IMR-90 (cell line): Measurements from ENCODE around the gene FAM78B.

ENCODE experiments used
- BHLHE40 ChIP-seq: fragments of 150-350 bp; IDR thresholded peaks from 2 replicates; pipeline ENCODE4 v1.6.1; 2016; ENCODE audit warnings: mild to moderate bottlenecking, low read depth, low read length
- CEBPB ChIP-seq: IDR thresholded peaks from 2 replicates; pipeline ENCODE4 v1.6.1; 2012; ENCODE audit warnings: low read depth, low read length, improper control_type of control experiment
- FOS ChIP-seq: fragments of 150-350 bp; IDR thresholded peaks from 2 replicates; pipeline ENCODE4 v1.6.1; 2016; ENCODE audit warnings: low read depth, low read length
- MAFK ChIP-seq: IDR thresholded peaks from 2 replicates; pipeline ENCODE4 v1.6.1; 2012; ENCODE audit warnings: low read depth, low read length, improper control_type of control experiment
- MXI1 ChIP-seq: IDR thresholded peaks from 2 replicates; pipeline ENCODE4 v1.6.1; 2012; ENCODE audit warnings: low read depth, mild to moderate bottlenecking, low read length, moderate library complexity, borderline replicate concordance
- NFE2L2 ChIP-seq: fragments of 150-350 bp; IDR thresholded peaks from 2 replicates; pipeline ENCODE4 v1.6.1; 2016; ENCODE audit warnings: low read depth, mild to moderate bottlenecking, low read length
- POLR2A ChIP-seq: IDR thresholded peaks from 2 replicates; pipeline ENCODE4 v1.6.1; 2012; ENCODE audit warnings: mild to moderate bottlenecking, low read depth, low read length
- RAD21 ChIP-seq: IDR thresholded peaks from 2 replicates; pipeline ENCODE4 v1.6.1; 2012; ENCODE audit warnings: low read length, improper control_type of control experiment
- RCOR1 ChIP-seq: IDR thresholded peaks from 2 replicates; pipeline ENCODE4 v1.6.1; 2012; ENCODE audit warnings: mild to moderate bottlenecking, low read length, improper control_type of control experiment; ENCODE audit not compliant: insufficient replicate concordance
- RFX5 ChIP-seq: IDR thresholded peaks from 2 replicates; pipeline ENCODE4 v1.8.0; 2012; ENCODE audit warnings: low read depth, mild to moderate bottlenecking, low read length, moderate library complexity
- SMC3 ChIP-seq: fragments of 150-350 bp; IDR thresholded peaks from 2 replicates; pipeline ENCODE4 v1.6.1; 2016; ENCODE audit warnings: low read depth, mild to moderate bottlenecking, antibody characterized with exemption, low read length, moderate library complexity
- TF ChIP-seq, protein P1 (sequence below): conservative IDR thresholded peaks from 2 replicates; pipeline ENCODE4 v1.5.1; 2012; ENCODE audit warnings: mild to moderate bottlenecking, low read depth, low read length, improper control_type of control experiment
- TF ChIP-seq, protein P2 (sequence below): fragments of 150-350 bp; IDR thresholded peaks from 2 replicates; pipeline ENCODE4 v1.6.1; 2017; ENCODE audit warnings: mild to moderate bottlenecking, antibody characterized with exemption, low read length, low read depth
- TF ChIP-seq, protein P3 (sequence below): fragments of 150-350 bp; IDR thresholded peaks from 2 replicates; pipeline ENCODE4 v1.6.1; 2016; ENCODE audit warnings: low read depth, mild to moderate bottlenecking, low read length, moderate library complexity, borderline replicate concordance

DNA sequence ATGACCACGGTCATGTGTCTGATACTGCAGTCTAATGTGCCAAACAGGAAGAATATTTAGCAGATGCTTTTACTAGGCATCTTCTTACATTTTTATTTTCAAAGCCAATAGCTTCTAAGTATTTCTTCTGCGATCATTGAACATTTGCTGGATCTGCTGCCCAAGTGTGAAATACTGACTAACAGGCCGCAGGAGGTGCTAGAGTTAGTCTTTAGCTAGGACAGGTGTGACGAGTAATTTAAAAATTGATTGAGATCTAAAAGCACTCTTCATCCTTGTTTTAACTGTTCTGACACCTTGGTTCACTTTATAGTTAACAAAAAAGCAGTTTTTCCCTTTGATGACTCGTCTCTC lies 748 bp upstream of the FAM78B start:
- TF ChIP-seq, protein P1, sequence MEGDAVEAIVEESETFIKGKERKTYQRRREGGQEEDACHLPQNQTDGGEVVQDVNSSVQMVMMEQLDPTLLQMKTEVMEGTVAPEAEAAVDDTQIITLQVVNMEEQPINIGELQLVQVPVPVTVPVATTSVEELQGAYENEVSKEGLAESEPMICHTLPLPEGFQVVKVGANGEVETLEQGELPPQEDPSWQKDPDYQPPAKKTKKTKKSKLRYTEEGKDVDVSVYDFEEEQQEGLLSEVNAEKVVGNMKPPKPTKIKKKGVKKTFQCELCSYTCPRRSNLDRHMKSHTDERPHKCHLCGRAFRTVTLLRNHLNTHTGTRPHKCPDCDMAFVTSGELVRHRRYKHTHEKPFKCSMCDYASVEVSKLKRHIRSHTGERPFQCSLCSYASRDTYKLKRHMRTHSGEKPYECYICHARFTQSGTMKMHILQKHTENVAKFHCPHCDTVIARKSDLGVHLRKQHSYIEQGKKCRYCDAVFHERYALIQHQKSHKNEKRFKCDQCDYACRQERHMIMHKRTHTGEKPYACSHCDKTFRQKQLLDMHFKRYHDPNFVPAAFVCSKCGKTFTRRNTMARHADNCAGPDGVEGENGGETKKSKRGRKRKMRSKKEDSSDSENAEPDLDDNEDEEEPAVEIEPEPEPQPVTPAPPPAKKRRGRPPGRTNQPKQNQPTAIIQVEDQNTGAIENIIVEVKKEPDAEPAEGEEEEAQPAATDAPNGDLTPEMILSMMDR: no peak
- no peak for TF ChIP-seq BHLHE40
- no peak for TF ChIP-seq RAD21
- TF ChIP-seq, protein P2, sequence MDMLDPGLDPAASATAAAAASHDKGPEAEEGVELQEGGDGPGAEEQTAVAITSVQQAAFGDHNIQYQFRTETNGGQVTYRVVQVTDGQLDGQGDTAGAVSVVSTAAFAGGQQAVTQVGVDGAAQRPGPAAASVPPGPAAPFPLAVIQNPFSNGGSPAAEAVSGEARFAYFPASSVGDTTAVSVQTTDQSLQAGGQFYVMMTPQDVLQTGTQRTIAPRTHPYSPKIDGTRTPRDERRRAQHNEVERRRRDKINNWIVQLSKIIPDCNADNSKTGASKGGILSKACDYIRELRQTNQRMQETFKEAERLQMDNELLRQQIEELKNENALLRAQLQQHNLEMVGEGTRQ: no peak
- TF ChIP-seq MAFK: no peak
- TF ChIP-seq, protein P3, sequence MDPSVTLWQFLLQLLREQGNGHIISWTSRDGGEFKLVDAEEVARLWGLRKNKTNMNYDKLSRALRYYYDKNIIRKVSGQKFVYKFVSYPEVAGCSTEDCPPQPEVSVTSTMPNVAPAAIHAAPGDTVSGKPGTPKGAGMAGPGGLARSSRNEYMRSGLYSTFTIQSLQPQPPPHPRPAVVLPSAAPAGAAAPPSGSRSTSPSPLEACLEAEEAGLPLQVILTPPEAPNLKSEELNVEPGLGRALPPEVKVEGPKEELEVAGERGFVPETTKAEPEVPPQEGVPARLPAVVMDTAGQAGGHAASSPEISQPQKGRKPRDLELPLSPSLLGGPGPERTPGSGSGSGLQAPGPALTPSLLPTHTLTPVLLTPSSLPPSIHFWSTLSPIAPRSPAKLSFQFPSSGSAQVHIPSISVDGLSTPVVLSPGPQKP: no peak
- no peak for TF ChIP-seq POLR2A
- TF ChIP-seq FOS: no peak
- no peak for TF ChIP-seq MXI1
- no peak for TF ChIP-seq RFX5
- TF ChIP-seq RCOR1: no peak
- no peak for TF ChIP-seq CEBPB
- no peak for TF ChIP-seq SMC3
- no peak for TF ChIP-seq NFE2L2
